Measurements from ENCODE around the gene PAPSS2. TPM values are rescaled to one million over a fixed set of nuclear protein-coding genes. Genes with fewer than 3 reads are reported as not detected.

The PAPSS2 gene
- polyA plus RNA-seq, 1 experiment, result 133 TPM

DNA sequence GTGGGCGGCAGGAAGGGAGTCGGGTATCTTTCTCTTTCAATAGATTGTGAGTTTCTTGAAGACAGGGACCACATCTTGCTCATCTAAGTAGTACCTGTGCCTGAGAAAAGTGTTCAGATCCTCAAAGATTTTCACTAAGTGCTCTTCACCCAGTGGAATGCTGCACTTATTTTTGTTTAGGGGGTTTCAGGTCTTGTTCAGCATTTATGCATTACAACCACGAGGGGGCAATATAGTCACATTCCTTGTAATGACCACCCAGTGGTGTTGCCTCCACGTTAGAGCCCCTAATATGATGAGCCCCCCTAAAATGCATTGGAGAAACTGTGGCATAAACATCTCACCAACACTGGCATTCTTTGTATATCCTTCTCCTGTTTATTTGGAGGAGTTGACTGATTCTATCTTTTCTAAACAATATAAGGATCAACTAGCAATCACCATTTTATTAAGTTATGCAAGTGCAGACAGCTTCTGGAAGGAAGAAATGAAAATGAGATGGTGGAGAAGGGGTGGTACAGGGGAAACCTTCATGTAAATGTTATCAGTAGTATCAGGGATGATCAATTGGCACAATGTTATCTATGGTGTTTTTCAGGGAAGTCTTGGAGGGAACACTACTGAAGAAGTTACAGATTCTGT, 3.1 kb upstream of the PAPSS2 start:
- Histone ChIP-seq H3K36me3 (ENCODE audit: control insufficient read depth, insufficient read depth, low read length) (no peaks in the 10 kb centered on the region), H3K4me3 (ENCODE audit: low read depth, low read length) (no peak overlapping the region), H3K27me3 (ENCODE audit: control insufficient read depth, insufficient read depth, low read length) (no peaks in the 10 kb centered on the region)
- DNase-seq (ENCODE audit: low read depth), result no peak
- TF ChIP-seq, protein P1, sequence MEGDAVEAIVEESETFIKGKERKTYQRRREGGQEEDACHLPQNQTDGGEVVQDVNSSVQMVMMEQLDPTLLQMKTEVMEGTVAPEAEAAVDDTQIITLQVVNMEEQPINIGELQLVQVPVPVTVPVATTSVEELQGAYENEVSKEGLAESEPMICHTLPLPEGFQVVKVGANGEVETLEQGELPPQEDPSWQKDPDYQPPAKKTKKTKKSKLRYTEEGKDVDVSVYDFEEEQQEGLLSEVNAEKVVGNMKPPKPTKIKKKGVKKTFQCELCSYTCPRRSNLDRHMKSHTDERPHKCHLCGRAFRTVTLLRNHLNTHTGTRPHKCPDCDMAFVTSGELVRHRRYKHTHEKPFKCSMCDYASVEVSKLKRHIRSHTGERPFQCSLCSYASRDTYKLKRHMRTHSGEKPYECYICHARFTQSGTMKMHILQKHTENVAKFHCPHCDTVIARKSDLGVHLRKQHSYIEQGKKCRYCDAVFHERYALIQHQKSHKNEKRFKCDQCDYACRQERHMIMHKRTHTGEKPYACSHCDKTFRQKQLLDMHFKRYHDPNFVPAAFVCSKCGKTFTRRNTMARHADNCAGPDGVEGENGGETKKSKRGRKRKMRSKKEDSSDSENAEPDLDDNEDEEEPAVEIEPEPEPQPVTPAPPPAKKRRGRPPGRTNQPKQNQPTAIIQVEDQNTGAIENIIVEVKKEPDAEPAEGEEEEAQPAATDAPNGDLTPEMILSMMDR (IDR thresholded peaks at IDR 0.05; ENCODE audit: insufficient read depth, low read depth, low read length), result peak; percentile 77
- ChIA-PET POLR2A (no interaction called here), CTCF (interaction anchor here (0.6 to 2.1 kb wide), 11 partner anchors 10 to 424 kb away, joined by 3 to 9 read pairs (median 3); no protein-coding TSS in a partner anchor)

DNA sequence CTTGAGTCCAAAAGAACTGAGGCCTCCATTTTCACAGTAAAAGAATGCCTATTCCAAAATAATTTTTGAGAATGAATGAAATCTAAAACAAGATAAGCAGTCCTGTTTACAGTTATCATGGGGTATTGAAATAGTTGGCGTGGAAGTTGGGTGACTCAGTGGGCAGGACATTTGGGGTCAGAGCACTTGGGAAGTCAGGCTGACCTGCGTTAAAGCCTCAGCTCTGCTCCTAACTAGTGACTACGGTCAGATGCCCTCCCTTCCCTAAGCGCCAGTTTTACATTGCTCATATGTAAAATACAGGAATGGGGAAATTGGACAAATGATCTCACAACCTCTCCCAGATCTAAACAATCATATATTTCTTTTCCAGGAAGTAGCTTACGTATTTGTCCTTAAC, 2.3 kb upstream of the PAPSS2 start:
- Histone ChIP-seq H3K36me3 (ENCODE audit: control insufficient read depth, insufficient read depth, low read length) (no peaks in the 10 kb centered on the region), H3K4me3 (ENCODE audit: low read depth, low read length) (no peak overlapping the region), H3K27me3 (ENCODE audit: control insufficient read depth, insufficient read depth, low read length) (no peaks in the 10 kb centered on the region)
- no peak for DNase-seq (ENCODE audit: low read depth)
- CTCF ChIA-PET, result interaction anchor here (0.6 to 2.1 kb wide), 12 partner anchors 11 to 423 kb away, joined by 3 to 9 read pairs (median 4); no protein-coding TSS in a partner anchor
- TF ChIP-seq, protein P1 (IDR thresholded peaks at IDR 0.05; ENCODE audit: insufficient read depth, low read depth, low read length), result no peak
- POLR2A ChIA-PET, result no interaction called here

DNA sequence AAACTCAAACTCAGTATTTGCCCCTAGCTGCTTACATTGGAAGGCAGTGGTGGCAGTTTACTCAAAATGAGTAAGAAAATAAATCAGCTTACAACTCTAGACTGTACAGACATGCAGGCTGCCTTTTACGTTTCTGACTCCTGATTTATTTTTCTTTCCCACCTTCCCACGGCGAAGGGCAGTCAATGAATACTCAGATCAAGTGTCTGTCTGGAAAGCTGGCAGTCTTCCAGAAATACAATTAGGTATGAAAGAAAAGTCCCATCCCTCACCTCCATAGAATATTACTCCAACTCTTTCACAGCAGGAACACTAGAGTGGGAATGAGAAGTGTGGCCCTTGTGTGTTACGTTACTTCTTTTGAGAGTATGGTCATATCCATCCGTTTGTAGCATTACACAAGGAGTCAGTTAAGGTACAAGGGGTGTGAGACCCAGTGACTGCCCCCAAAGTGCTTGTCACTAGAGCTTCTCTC, 1.3 kb upstream of the PAPSS2 start:
- H3K4me3 ChIP-seq (ENCODE audit: low read depth, low read length), result no peak overlapping the region
- ChIA-PET CTCF (interaction anchor here (0.8 to 2.1 kb wide), 3 partner anchors 76 to 118 kb away, joined by 3 to 7 read pairs (median 6); no protein-coding TSS in a partner anchor), POLR2A (no interaction called here)
- H3K36me3 ChIP-seq (ENCODE audit: control insufficient read depth, insufficient read depth, low read length), result no peaks in the 10 kb centered on the region
- TF ChIP-seq, protein P1 (IDR thresholded peaks at IDR 0.05; ENCODE audit: insufficient read depth, low read depth, low read length), result no peak
- H3K27me3 ChIP-seq (ENCODE audit: control insufficient read depth, insufficient read depth, low read length), result no peaks in the 10 kb centered on the region
- no peak for DNase-seq (ENCODE audit: low read depth)

DNA sequence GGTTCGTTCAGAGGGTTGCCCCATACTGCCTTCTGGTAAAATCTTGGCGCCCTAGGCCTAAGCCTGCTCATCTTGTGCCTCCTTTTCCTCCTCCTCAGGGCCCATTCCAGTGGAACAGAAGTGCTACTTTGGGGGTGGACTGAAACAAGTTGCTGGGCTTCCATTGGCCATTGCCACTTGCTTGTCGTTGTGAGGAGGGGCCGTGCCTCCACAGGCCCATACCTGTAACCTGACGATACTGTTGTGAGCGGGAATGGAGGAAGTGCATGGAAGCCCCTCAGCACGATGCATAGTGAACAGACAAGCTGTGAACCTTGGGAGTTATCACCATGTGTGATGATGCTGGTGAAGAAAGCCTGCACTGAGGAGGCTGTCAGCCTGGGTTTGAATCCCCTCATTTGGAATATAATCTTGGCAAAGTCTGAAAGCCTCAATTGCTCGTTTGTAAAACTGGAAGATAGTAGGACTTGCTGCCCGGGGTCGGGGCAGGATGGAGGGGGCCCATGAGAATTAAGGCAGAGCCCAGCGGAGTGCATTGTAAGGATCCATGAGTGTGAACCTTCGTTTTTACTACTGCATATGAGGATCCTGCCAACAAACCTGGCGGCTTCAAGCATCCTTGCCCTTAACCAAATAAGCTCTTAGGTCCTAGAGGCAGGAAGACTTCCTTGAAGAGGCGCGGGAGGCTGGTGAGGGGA, 671 bp upstream of the PAPSS2 start:
- ChIA-PET CTCF (interaction anchor here (0.8 to 1.4 kb wide), 2 partner anchors 76 to 115 kb away, joined by 3 to 7 read pairs; no protein-coding TSS in a partner anchor), POLR2A (interaction anchor here (1.6 kb wide), 1 partner anchor 17 kb away, joined by 5 read pairs; no protein-coding TSS in a partner anchor)
- no peak for DNase-seq (ENCODE audit: low read depth)
- TF ChIP-seq, protein P1 (IDR thresholded peaks at IDR 0.05; ENCODE audit: insufficient read depth, low read depth, low read length), result no peak
- Histone ChIP-seq H3K4me3 (ENCODE audit: low read depth, low read length) (peak overlapping the region; percentile 89), H3K27me3 (ENCODE audit: control insufficient read depth, insufficient read depth, low read length) (no peaks in the 10 kb centered on the region), H3K36me3 (ENCODE audit: control insufficient read depth, insufficient read depth, low read length) (0 out of 2 replicates have a peak, but pooled peaks cover 2% of the 10 kb centered on the region)

All from BJ (cell line).